ENCODE data around the gene AP3S2.

DNA sequence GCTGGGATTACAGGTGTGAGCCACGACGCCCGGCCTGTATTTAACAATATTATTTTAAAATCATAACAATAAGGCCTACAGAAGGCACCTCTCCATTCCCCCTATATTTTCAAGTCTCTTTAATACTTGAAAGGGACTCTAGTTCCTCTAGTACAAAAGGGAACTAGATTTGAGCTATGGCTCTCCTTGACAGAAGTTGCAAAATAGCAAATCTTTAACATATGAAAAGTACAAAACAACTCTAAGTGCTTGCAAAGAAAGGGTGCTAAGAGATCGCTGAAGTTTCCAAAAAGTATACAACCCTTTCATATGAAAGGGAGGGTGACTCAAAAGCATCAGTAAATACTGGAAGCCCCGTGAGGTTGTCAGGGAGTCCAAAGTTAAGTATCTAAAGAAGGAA is 23.8 kb downstream of the AP3S2 start:
- TF ChIP-seq GABPA (IDR thresholded peaks at IDR 0.05 in 1 of 2, conservative IDR thresholded peaks at IDR 0.05 in 1 of 2) (no peak), RXRA (IDR thresholded peaks at IDR 0.05) (no peak), YY1 (IDR thresholded peaks at IDR 0.05) (no peak), RAD21 (IDR thresholded peaks at IDR 0.05) (no peak), JUND (IDR thresholded peaks at IDR 0.05) (no peak)
- TF ChIP-seq, protein P1, sequence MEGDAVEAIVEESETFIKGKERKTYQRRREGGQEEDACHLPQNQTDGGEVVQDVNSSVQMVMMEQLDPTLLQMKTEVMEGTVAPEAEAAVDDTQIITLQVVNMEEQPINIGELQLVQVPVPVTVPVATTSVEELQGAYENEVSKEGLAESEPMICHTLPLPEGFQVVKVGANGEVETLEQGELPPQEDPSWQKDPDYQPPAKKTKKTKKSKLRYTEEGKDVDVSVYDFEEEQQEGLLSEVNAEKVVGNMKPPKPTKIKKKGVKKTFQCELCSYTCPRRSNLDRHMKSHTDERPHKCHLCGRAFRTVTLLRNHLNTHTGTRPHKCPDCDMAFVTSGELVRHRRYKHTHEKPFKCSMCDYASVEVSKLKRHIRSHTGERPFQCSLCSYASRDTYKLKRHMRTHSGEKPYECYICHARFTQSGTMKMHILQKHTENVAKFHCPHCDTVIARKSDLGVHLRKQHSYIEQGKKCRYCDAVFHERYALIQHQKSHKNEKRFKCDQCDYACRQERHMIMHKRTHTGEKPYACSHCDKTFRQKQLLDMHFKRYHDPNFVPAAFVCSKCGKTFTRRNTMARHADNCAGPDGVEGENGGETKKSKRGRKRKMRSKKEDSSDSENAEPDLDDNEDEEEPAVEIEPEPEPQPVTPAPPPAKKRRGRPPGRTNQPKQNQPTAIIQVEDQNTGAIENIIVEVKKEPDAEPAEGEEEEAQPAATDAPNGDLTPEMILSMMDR (IDR thresholded peaks at IDR 0.05; ENCODE audit: low read depth, low read length, missing input control), result no peak
- TF ChIP-seq, protein P2, sequence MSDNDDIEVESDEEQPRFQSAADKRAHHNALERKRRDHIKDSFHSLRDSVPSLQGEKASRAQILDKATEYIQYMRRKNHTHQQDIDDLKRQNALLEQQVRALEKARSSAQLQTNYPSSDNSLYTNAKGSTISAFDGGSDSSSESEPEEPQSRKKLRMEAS (IDR thresholded peaks at IDR 0.05), result no peak
